ENCODE measurements around the gene HOATZ.

HOATZ gene

DNA sequence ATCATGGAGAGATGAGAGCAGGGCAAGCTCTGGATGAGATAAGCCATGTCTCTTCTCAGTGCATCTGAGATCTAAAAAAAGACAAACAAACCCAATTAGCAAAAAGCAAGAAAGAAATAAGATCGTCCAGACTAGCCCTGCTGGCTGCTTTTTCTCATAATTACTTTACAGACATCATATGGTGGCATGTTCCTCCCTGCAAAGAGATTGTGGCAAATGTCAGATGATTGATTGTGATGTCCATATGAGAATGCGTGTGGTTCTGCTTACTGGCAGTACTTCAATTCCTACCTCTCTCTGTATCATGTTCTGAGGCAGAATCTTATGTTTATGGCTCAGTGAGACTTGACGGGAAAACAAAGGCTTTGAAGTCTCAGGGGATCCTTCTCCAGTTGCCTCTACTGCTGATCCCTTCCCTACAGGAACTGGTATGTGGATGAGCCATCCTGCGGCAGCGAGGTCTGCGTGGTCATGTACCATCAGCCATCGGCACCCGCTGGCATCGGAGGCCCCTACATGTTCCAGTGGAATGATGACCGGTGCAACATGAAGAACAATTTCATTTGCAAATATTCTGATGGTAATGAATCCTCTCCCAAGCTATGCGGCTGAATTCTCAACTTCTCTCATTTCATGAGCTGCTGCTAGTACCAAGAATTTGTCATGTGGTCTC, 34.8 kb downstream of the HOATZ start:
- DNase-seq (ENCODE audit: low spot score): no peak

GRCh38 chr11:111549869-111550203, 35.3 kb downstream of the HOATZ start:
- DNase-seq (ENCODE audit: low spot score): no peak

DNA sequence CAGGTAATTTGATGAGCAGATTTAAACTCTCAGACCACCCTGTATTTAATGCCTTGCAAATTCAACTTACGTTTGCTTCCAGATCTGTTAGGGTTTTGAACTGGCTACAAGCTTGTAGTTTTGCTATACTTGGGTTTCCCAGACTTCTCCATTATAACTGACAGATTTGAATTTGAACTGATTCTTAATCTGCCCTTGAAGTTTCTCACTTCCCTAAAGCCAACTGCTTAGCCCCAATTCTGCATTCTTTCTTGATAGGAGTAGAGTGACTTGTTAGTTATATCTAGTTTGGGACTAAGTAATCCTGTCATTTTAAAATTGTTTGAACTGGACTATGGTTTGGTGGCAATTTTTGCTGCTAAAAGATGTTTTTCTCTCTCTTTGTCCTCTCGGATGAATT, 35.7 kb downstream of the HOATZ start:
- no peak for DNase-seq (ENCODE audit: low spot score)

GRCh38 chr11:111554532-111554931, 40.0 kb downstream of the HOATZ start:
- DNase-seq (ENCODE audit: low spot score): no peak

GRCh38 chr11:111555255-111555654, 40.7 kb downstream of the HOATZ start:
- DNase-seq (ENCODE audit: low spot score): no peak

GRCh38 chr11:111557425-111558111, 43.0 kb downstream of the HOATZ start:
- no peak for DNase-seq (ENCODE audit: low spot score)

DNA sequence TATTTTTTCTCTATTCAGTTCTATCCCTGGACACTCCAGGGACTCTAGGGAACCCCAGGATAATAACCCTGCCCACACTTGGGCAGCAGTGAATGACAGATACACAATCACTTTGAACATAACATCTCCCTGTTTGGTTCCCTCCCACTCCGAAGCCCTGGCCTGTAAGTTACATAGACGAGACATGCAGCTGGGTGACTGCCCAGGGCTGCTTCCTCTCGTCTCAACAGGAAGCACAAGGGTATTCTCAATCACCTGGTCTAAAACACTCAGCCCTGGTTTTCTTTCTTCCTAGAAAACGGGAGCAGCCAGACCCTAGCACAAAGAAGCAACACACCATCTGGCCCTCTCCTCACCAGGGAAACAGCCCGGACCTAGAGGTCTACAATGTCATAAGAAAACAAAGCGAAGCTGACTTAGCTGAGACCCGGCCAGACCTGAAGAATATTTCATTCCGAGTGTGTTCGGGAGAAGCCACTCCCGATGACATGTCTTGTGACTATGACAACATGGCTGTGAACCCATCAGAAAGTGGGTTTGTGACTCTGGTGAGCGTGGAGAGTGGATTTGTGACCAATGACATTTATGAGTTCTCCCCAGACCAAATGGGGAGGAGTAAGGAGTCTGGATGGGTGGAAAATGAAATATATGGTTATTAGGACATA, 45.4 kb downstream of the HOATZ start:
- DNase-seq (ENCODE audit: low spot score): no peak

DNA sequence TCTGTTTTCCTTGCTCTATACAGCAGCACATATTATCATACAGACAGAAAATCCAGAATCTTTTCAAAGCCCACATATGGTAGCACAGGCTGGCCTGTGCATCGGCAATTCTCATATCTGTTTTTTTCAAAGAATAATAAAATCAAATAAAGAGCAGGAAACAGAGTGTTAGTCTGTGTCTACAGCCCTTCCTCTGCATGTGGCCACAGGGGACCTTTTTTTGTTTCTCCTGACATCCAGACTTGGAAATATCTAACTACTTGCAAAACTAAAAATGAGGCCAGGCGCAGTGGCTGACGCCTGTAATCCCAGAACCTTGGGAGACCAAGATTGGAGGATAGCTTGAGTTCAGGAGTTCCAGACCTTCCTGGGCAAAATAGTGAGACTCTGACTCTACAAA, 46.2 kb downstream of the HOATZ start:
- DNase-seq (ENCODE audit: low spot score): no peak

- no peak for DNase-seq (ENCODE audit: low spot score)
These were observed 46.7 kb downstream of the HOATZ start for GRCh38 chr11:111561306-111561705.

DNA sequence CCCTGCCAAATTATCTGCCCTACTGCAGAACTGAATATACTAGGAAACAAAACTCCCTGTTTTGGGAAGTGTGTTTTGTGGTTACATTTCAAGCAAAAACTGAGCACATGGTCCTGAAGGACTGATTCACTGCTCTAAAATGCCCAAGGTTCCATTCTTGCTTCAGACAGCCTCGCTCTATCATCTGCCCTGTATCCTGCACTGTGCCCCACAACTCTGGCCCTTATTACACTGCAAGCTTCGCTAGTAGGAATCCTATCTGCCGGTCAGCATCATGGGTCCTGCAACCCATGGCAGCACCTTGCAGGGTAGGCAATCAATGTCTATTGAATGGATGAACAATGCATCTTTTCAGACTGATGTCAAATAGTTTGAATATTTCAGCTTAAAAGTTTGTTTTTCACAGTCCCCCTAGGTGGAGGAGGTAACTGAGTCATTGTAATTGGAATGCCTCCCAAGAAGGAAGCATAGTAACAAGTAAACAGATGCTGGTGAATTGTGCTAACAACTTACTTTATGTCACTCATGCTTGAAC, 47.3 kb downstream of the HOATZ start:
- DNase-seq (ENCODE audit: low spot score): no peak

DNA sequence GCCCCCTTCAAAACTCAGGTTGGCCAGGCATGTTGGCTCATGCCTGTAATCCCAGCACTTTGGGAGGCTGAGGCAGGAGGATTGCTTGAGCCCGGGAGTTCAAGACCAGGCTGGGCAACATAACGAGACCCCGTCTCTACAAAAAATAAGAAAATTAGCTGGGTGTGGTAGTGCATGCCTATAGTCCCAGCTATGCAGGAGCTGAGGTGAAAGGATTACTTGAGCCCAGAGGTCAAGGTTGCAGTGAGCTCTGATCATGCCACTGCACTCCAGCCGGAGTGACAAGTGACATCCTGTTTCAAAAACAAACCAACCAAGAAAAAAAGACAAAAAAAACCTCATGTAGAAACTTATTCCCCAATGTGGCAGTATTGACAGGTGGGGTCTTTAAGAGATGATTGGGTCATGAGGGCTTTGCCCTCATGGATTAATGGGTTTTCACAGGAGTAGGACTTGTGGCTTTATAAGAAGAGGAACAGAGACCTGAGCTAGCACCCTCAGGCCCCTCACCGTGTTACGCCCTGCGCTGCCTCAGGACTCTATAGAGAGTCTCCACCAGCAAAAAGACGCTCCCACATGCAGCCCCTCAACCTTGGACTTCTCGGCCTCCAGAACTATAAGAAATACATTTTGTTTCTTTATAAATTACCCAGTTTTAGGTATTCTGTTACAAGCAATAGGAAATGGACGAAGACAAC, 48.3 kb downstream of the HOATZ start:
- DNase-seq (ENCODE audit: low spot score): no peak

DNA sequence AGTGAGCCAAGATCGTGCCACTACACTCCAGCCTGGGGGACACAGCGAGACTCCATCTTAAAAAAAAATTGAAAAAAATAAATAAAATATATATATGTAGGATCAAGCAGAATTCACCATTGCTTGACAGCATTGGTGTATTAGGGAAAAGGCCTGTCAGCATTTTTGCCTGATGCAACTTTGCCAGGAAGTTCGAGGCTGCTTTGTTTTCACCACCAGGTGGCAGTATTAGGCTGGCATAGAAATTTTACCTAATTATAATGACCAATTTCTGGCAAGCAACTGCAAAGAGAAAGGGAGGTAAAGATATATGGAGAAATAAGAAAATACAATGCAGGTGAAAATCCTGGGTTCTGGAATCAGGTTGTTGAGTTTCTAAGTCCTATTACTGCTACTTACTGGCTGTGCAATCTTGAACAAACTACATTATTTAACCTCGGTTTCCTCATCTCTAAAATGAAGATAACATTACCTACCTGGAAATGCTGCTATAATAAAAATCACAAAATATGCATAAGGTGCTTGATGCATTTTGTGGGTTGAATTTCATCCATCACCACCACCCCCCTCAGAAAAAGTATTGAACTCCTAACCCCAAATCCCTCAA, 50.6 kb downstream of the HOATZ start:
- no peak for DNase-seq (ENCODE audit: low spot score)

GRCh38 chr11:111566324-111566723, 51.7 kb downstream of the HOATZ start:
- DNase-seq (ENCODE audit: low spot score): no peak

GRCh38 chr11:111569476-111569875, 54.9 kb downstream of the HOATZ start:
- DNase-seq (ENCODE audit: low spot score): no peak

GRCh38 chr11:111570796-111571195, 56.2 kb downstream of the HOATZ start:
- no peak for DNase-seq (ENCODE audit: low spot score)

DNA sequence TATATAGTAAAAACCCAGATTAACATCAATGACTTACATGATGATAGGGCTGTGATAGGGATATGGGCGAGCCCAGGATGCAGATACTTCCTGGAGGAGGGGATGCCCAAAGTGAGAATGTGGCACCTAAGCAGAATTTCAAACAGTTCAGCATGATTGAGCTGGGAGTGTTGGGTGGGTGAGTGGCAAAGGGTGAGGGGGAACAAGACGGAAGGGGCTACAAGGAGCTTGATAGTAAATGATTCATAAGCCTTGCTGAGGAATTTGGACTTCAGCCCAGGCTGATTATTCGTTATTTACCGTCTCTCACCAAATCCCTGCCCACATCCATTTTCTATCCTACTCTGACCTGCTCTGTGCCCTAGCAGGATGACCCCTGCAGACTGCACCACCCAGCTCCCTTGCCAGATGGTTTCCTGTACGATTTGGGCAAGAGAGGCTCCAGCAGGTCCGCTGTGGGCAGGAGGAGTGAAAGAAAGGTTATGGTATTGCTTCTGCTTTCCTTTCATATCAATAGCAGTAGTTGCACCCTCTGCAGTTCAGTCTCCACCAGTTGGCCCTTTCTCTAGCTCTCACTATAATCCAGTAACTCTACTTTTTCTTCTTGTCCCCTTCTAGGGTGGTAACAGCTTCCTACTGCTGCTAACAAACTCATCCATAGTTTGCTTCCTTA, 57.4 kb downstream of the HOATZ start:
- no peak for DNase-seq (ENCODE audit: low spot score)

DNA sequence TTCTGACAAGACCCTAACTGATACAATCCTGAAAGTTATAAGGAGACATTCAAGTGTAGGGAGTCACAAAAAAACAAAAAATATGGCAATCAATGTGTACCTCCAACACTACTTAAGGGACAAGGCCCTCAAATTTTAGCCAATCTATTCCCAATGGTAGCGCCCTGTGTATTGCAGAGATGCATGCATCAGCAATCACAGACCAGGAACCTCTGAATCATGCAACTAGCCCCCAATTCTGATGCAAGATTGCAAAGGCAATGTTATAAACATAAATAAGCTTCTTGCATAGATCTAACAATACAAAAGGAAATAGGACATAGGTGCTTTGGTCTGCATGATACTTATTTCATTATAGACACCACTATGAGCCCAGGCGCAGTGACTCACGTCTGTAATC, 58.0 kb downstream of the HOATZ start:
- DNase-seq (ENCODE audit: low spot score): no peak

DNA sequence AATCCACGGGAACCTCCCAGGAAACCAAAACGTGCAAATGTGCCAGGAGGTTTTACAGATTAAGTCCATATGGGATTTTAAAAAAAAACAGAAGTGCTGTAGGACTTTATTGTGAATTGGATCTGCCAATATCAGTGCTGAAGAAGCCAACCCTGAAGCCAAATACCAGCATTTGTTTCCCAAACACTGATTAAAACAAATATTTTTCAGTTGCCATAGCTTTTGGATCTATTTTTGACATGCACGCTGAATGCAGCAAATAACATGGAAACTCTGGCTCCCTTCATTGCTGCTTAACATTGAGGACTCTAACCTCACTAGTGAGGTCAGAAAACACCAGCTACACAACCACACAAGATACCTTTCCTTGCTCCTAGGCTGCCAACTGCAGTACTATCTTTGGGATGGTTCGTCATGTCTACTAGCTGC, 59.3 kb downstream of the HOATZ start:
- no peak for DNase-seq (ENCODE audit: low spot score)

GRCh38 chr11:111574373-111575225, 60.0 kb downstream of the HOATZ start:
- no peak for DNase-seq (ENCODE audit: low spot score)

- DNase-seq (ENCODE audit: low spot score): no peak
These were observed 61.2 kb downstream of the HOATZ start for GRCh38 chr11:111575740-111576139.

DNA sequence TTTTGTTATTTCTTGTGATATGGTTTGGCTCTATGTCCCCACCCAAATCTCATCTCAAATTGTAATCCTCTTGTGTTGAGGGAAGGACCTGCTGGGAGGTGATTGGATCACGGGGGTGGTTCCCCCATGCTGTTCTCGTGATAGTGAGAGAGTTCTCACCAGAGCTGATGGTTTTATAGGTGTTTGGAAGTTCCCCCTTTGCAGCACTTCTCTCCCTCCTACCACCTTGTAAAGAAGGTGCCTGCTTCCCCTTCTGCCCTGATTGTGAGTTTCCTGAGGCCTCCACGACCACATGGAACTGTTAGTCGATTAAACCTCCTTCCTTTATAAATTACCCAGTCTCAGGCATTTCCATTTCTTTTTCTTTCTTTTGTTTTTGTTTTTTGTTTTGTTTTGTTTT, 63.2 kb downstream of the HOATZ start:
- DNase-seq (ENCODE audit: low spot score): no peak

All from left forelimb (tissue), 1 donor.